Kidney epithelial cell (primary cell): ENCODE data around the gene TMEM18. TPM values are rescaled to one million over a fixed set of nuclear protein-coding genes. Genes with fewer than 3 reads are reported as not detected.

Source experiments
- DNase-seq: peaks from one replicate; pipeline ENCODE4 v3.0.0-alpha.2; 2010; ENCODE audit warnings: low read depth
- H3K27me3 ChIP-seq: 2 replicates; pipeline ENCODE4 v1.6.0; 2011; ENCODE audit warnings: low read length; ENCODE audit not compliant: control insufficient read depth, insufficient read depth
- H3K36me3 ChIP-seq: 2 replicates; pipeline ENCODE4 v1.5.1; 2011; ENCODE audit warnings: low read length; ENCODE audit not compliant: control insufficient read depth, insufficient read depth
- H3K4me3 ChIP-seq: 2 replicates; pipeline ENCODE4 v1.5.1; 2011; ENCODE audit warnings: low read depth, mild to moderate bottlenecking, control low read depth, low read length
- total RNA-seq: library from RNA; depleted of rRNA; stranded (reverse); fragments of >200 nt; gene quantifications from 2 replicates; pipeline ENCODE4 v1.2.3, GENCODE V29; 2015
- TF ChIP-seq, protein P1 (sequence below): IDR thresholded peaks from 2 replicates; pipeline ENCODE4 v1.5.1; 2011; ENCODE audit warnings: mild to moderate bottlenecking, moderate library complexity, low read length, control low read depth, inconsistent platforms; ENCODE audit not compliant: insufficient read depth, poor library complexity, severe bottlenecking

The TMEM18 gene
- total RNA-seq, 1 donor from 2014 or later = 37.1 TPM

DNA sequence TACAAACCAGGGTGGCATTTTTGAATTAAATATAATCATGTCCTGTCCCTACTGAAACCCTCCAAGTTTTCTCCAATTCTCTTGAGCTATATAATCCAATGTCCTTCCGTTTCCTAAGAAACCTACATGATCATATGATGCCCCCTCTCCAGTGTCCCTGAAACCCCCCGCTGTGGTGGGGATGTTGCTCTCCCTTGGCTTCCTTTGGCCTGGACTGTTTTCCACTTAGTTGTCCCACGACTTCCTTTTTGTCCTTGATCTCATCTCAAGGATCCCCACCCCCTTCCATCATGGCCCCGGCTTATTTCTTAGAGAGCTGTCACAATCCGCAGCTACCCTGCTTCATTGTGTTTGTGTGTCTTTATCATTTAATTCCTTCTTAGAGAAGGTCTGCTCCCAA lies 43.8 kb downstream of the TMEM18 start:
- Histone ChIP-seq H3K4me3 (no peak overlapping the region), H3K36me3 (no peaks in the 10 kb centered on the region), H3K27me3 (no peaks in the 10 kb centered on the region)
- no peak for DNase-seq
- TF ChIP-seq, protein P1, sequence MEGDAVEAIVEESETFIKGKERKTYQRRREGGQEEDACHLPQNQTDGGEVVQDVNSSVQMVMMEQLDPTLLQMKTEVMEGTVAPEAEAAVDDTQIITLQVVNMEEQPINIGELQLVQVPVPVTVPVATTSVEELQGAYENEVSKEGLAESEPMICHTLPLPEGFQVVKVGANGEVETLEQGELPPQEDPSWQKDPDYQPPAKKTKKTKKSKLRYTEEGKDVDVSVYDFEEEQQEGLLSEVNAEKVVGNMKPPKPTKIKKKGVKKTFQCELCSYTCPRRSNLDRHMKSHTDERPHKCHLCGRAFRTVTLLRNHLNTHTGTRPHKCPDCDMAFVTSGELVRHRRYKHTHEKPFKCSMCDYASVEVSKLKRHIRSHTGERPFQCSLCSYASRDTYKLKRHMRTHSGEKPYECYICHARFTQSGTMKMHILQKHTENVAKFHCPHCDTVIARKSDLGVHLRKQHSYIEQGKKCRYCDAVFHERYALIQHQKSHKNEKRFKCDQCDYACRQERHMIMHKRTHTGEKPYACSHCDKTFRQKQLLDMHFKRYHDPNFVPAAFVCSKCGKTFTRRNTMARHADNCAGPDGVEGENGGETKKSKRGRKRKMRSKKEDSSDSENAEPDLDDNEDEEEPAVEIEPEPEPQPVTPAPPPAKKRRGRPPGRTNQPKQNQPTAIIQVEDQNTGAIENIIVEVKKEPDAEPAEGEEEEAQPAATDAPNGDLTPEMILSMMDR = no peak

- DNase-seq = no peak
- no peaks in the 10 kb centered on the region for H3K27me3 ChIP-seq
- no peaks in the 10 kb centered on the region for H3K36me3 ChIP-seq
- H3K4me3 ChIP-seq = no peak overlapping the region
- TF ChIP-seq, protein P1 = no peak
These were observed 44.7 kb downstream of the TMEM18 start for GRCh38 chr2:632471-632870.

DNA sequence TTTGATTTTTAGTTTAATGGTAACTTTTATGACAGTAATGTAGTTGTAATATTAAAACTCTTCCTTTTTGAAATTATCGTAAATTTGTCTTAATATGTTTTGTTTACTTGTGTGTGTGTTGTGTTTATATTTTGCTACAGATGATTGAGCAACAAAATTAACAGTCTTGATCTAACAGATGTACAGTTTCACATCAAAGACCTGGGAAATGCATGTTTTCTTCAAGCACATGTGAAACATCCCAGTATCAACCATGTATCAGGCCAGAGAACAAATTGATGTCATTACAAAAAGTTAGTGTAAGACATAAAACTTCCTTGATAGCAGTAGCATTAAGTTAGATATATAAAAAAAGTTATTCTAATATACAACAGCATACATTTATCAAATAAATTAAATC lies 45.5 kb downstream of the TMEM18 start:
- no peak for DNase-seq
- Histone ChIP-seq H3K36me3 (no peaks in the 10 kb centered on the region), H3K27me3 (no peaks in the 10 kb centered on the region), H3K4me3 (no peak overlapping the region)
- TF ChIP-seq, protein P1 = no peak

DNA sequence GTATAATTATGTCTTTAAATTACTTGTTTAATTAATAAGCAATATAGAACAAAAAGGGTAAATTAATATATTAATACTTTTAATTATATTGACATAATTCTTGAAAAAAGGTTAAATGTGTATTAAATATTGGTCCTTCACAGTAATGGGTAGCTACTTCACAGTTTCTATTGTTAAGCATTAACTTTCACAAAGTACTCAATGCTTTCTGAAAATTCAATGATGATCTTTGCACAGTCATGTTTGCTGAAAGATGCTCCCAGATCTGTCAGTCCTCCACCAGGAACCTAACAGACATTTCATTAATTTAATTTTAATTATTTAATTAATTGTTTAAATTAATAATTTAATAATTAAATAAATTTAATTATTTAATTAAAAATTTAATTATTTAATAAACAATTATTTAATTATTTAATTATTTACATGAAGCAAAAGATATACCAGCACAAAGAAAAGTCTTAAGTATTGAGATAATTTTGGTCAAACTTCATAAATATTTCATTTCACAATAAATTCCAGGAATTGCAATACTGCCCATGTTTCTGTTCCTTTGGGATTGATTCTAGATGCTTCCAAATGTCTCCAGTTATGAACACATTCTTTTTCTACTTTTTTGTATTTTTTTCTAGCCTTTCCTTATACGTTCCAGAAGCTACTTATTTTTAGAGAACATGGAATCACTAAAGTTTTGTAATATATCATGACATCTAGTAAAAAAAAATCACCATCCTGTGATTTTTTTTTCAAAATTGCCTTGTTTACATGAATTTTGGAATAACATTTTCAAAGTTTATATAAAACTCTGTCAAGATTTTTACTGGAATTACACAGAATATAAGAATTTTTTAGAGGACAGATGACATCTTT lies 46.5 kb downstream of the TMEM18 start:
- Histone ChIP-seq H3K4me3 (no peak overlapping the region), H3K27me3 (no peaks in the 10 kb centered on the region), H3K36me3 (no peaks in the 10 kb centered on the region)
- TF ChIP-seq, protein P1 = no peak
- DNase-seq = no peak

GRCh38 chr2:629961-630360 lies 47.2 kb downstream of the TMEM18 start:
- no peaks in the 10 kb centered on the region for H3K27me3 ChIP-seq
- no peaks in the 10 kb centered on the region for H3K36me3 ChIP-seq
- no peak for DNase-seq
- H3K4me3 ChIP-seq = no peak overlapping the region
- TF ChIP-seq, protein P1 = no peak

DNA sequence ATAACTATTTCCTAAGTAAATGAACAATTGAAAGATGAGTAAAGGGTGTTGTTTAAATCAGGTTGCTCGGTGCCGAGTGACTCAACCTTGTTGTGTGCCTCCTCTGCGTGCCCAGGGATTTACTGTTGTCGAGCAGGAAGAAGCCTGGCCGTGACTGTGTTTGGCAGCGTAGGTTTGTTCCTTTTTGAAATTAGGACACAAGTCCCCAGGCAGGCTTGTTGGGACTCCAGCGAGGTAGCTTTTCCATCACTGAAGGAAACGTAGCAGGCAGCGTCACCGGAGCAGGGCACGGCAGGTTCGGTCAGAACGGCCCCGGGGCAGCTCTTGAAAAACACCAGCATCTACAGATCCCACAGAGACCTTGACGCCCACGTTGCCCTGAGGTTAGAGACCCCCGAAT lies 48.6 kb downstream of the TMEM18 start:
- Histone ChIP-seq H3K36me3 (no peaks in the 10 kb centered on the region), H3K27me3 (no peaks in the 10 kb centered on the region), H3K4me3 (peak overlapping the region; percentile 11)
- TF ChIP-seq, protein P1 = no peak
- no peak for DNase-seq
